ENCODE measurements around the gene WDR81. TPM values are rescaled to one million over a fixed set of nuclear protein-coding genes. Genes with fewer than 3 reads are reported as not detected.
"Not testable (repeated sequence)": the region's sequence is repeated elsewhere in the genome, so short reads cannot be mapped to it uniquely, and the experiment has no call there.

WDR81 gene
- total and polyA plus RNA-seq, 4 donors = 26.0 to 51.9 (median 33.2) TPM

DNA sequence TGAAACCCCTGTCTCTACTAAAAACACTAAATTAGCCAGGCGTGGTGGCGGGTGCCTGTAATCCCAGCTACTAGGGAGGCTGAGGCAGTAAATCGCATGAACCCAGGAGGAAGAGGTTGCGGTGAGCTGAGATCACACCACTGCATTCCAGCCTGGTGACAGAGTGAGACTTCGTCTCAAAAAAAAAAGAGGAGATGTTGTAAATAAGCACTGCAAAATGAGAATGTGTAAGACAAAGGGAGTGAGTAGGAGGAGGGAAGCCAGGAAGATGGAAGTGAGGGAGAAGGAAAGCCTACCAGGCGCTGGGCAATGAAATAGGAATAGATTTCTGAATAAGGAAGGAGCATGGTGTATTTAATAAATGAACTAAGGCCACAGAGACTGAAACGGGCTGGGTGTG lies 31.2 kb upstream of the WDR81 start:
- TF ChIP-seq, protein P1, sequence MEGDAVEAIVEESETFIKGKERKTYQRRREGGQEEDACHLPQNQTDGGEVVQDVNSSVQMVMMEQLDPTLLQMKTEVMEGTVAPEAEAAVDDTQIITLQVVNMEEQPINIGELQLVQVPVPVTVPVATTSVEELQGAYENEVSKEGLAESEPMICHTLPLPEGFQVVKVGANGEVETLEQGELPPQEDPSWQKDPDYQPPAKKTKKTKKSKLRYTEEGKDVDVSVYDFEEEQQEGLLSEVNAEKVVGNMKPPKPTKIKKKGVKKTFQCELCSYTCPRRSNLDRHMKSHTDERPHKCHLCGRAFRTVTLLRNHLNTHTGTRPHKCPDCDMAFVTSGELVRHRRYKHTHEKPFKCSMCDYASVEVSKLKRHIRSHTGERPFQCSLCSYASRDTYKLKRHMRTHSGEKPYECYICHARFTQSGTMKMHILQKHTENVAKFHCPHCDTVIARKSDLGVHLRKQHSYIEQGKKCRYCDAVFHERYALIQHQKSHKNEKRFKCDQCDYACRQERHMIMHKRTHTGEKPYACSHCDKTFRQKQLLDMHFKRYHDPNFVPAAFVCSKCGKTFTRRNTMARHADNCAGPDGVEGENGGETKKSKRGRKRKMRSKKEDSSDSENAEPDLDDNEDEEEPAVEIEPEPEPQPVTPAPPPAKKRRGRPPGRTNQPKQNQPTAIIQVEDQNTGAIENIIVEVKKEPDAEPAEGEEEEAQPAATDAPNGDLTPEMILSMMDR (IDR thresholded peaks at IDR 0.05; ENCODE audit: control extremely low read depth, extremely low read depth) = no peak
- Histone ChIP-seq H3K4me3 (no peak overlapping the region), H3K9me3 (ENCODE audit: control insufficient read depth in 4 of 4, insufficient read depth in 3 of 4, low read length in 3 of 4) (no peaks in the 10 kb centered on the region), H3K9ac (ENCODE audit: insufficient read depth in 1 of 2, low read length in 2 of 2) (no peak overlapping the region), H3K36me3 (ENCODE audit: control insufficient read depth in 4 of 4, insufficient read depth in 4 of 4, low read length in 4 of 4) (no peaks in the 10 kb centered on the region), H3K4me1 (ENCODE audit: control insufficient read depth in 5 of 5, insufficient read depth in 5 of 5, low read length in 5 of 5) (no peaks in the 10 kb centered on the region), H3K27ac (ENCODE audit: low read depth in 1 of 2, low read length in 1 of 2) (no peak overlapping the region), H3K27me3 (ENCODE audit: control insufficient read depth in 3 of 3, insufficient read depth in 3 of 3, low read length in 2 of 3) (no peaks in the 10 kb centered on the region)
- no peak for ATAC-seq (ENCODE audit: insufficient read depth, low FRiP score)
- WGBS, 2 donors = 92 to 94% methylated on average over 7 of the region's 7 CpGs
- no peak for DNase-seq

DNA sequence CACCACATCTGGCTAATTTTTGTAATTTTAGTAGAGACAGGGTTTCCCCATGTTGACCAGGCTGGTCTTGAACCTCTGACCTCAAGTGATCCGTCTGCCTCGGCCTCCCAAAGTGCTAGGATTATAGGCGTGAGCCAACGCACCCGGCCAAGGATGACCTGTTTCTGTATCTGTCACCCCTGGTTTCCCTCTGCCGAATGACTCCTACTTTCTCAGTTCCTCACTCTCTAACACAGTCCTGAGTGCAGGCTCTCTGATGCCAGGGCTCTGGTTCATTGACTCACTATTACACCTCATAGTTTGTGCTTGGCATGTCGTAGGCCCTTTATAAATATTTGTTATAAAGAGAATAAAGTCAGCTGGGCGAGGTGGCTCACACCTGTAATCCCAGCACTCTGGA lies 29.1 kb upstream of the WDR81 start:
- Histone ChIP-seq H3K4me1 (ENCODE audit: control insufficient read depth in 5 of 5, insufficient read depth in 5 of 5, low read length in 5 of 5) (no peaks in the 10 kb centered on the region), H3K9me3 (ENCODE audit: control insufficient read depth in 4 of 4, insufficient read depth in 3 of 4, low read length in 3 of 4) (no peaks in the 10 kb centered on the region), H3K27ac (ENCODE audit: low read depth in 1 of 2, low read length in 1 of 2) (no peak overlapping the region), H3K27me3 (ENCODE audit: control insufficient read depth in 3 of 3, insufficient read depth in 3 of 3, low read length in 2 of 3) (no peaks in the 10 kb centered on the region), H3K9ac (ENCODE audit: insufficient read depth in 1 of 2, low read length in 2 of 2) (no peak overlapping the region), H3K36me3 (ENCODE audit: control insufficient read depth in 4 of 4, insufficient read depth in 4 of 4, low read length in 4 of 4) (no peaks in the 10 kb centered on the region), H3K4me3 (no peak overlapping the region)
- ATAC-seq (ENCODE audit: insufficient read depth, low FRiP score) (no peak), DNase-seq (no peak)
- TF ChIP-seq, protein P1 (IDR thresholded peaks at IDR 0.05; ENCODE audit: control extremely low read depth, extremely low read depth) = no peak
- 89 to 91% methylated on average over 8 of the region's 8 CpGs for WGBS, 2 donors

DNA sequence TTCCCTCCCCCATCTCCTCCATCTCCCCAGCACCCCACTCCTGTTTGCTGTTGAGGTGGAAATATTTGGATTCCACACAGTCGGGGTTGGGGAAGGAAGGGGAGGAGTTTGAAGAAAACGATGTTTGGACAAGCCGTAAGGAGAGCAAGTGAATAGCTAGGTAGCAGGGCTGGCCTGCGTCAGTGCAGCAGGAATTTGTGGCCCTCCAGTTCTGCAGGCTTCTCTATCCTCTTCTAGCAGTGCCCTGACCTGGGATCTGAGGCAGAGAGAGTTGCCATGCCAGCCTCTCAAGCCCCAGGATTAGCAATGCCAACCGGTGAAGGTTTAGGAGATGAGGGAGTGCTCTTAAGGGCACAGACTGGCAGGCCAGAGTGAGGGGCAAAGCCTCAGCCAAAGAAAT lies 26.8 kb upstream of the WDR81 start:
- Histone ChIP-seq H3K4me1 (ENCODE audit: control insufficient read depth in 5 of 5, insufficient read depth in 5 of 5, low read length in 5 of 5) (no peaks in the 10 kb centered on the region), H3K9ac (ENCODE audit: insufficient read depth in 1 of 2, low read length in 2 of 2) (no peak overlapping the region), H3K27me3 (ENCODE audit: control insufficient read depth in 3 of 3, insufficient read depth in 3 of 3, low read length in 2 of 3) (no peaks in the 10 kb centered on the region), H3K27ac (ENCODE audit: low read depth in 1 of 2, low read length in 1 of 2) (peak overlapping the region in 1 of 2 donors; percentile 68), H3K9me3 (ENCODE audit: control insufficient read depth in 4 of 4, insufficient read depth in 3 of 4, low read length in 3 of 4) (no peaks in the 10 kb centered on the region), H3K4me3 (no peak overlapping the region), H3K36me3 (ENCODE audit: control insufficient read depth in 4 of 4, insufficient read depth in 4 of 4, low read length in 4 of 4) (no peaks in the 10 kb centered on the region)
- peak; percentile 36 to 61 (median 60) for DNase-seq
- TF ChIP-seq, protein P1 (IDR thresholded peaks at IDR 0.05; ENCODE audit: control extremely low read depth, extremely low read depth) = no peak
- ATAC-seq (ENCODE audit: insufficient read depth, low FRiP score) = peak; percentile 62
- WGBS, 2 donors = 30 to 42% methylated on average over 5 of the region's 5 CpGs

DNA sequence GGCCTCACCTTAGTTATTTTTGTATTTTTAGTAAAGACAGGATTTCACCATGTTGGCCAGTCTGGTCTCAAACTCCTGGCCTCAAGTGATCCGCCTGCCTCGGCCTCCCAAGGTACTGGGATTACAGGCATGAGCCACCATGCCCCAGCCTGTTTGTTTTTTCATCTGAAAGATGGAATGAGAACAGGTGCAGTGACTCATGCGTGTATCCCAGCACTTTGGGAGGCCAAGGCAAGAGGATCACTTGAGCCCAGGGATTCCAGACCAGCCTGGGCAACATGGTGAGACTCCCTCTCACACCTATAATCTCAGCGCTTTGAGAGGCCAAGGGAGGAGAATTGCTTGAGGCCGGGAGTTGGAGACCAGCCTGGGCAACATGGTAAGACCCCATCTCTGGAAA lies 24.6 kb upstream of the WDR81 start:
- not testable (repeated sequence) for H3K36me3 ChIP-seq (ENCODE audit: control insufficient read depth in 4 of 4, insufficient read depth in 4 of 4, low read length in 4 of 4); H3K27me3 ChIP-seq (ENCODE audit: control insufficient read depth in 3 of 3, insufficient read depth in 3 of 3, low read length in 2 of 3); H3K9me3 ChIP-seq (ENCODE audit: control insufficient read depth in 4 of 4, insufficient read depth in 3 of 4, low read length in 3 of 4); H3K27ac ChIP-seq (ENCODE audit: low read depth in 1 of 2, low read length in 1 of 2); H3K9ac ChIP-seq (ENCODE audit: insufficient read depth in 1 of 2, low read length in 2 of 2); ATAC-seq (ENCODE audit: insufficient read depth, low FRiP score); H3K4me3 ChIP-seq; DNase-seq; H3K4me1 ChIP-seq (ENCODE audit: control insufficient read depth in 5 of 5, insufficient read depth in 5 of 5, low read length in 5 of 5)
- 88 to 94% methylated on average over 5 of the region's 5 CpGs for WGBS, 2 donors

Measured in lung (tissue), 12 donors.